MCF 10A (cell line): Measurements from ENCODE around the gene DLEC1. TPM values are rescaled to one million over a fixed set of nuclear protein-coding genes. Genes with fewer than 3 reads are reported as not detected.
"Not testable (repeated sequence)": the region's sequence is repeated elsewhere in the genome, so short reads cannot be mapped to it uniquely, and the experiment has no call there.

ENCODE experiments used
- BruUV-seq: library from RNA; stranded (reverse); fragments of 400-500 nt; replicated peaks from 2 replicates; lab custom pipeline; 2021; lab: Mats Ljungman, UMichigan
- CTCF ChIA-PET: fragments of 300-600 bp; sonication (Branson Sonifier 250); formaldehyde crosslinking; extraction: SDS; loops from one replicate; lab custom pipeline; 2021; ENCODE audit warnings: antibody characterized with exemption, inconsistent platforms; lab: Yijun Ruan, JAX
- POLR2A ChIA-PET: fragments of 300-600, 350-650 bp; sonication (Branson Sonifier 250); formaldehyde crosslinking; extraction: SDS; loops from one replicate; lab custom pipeline; 2020; ENCODE audit warnings: antibody characterized with exemption, inconsistent platforms; lab: Yijun Ruan, JAX
- DNase-seq: peaks from one replicate; pipeline ENCODE4 v3.0.0-alpha.2; 2018; ENCODE audit not compliant: unreplicated experiment
- H3K27ac Mint-ChIP-seq: one replicate; pipeline ENCODE4 v1.8.0; 2022; ENCODE audit warnings: mild to moderate bottlenecking, low read depth, mixed read lengths; ENCODE audit not compliant: unreplicated experiment
- H3K27me3 Mint-ChIP-seq: one replicate; pipeline ENCODE4 v1.8.0; 2022; ENCODE audit warnings: mixed read lengths; ENCODE audit not compliant: insufficient read depth, unreplicated experiment
- H3K36me3 Mint-ChIP-seq: one replicate; pipeline ENCODE4 v1.8.0; 2022; ENCODE audit warnings: mild to moderate bottlenecking, moderate library complexity, mixed read lengths; ENCODE audit not compliant: insufficient read depth, unreplicated experiment
- H3K4me1 Mint-ChIP-seq: one replicate; pipeline ENCODE4 v1.8.0; 2022; ENCODE audit warnings: mixed read lengths; ENCODE audit not compliant: insufficient read depth, unreplicated experiment
- H3K4me3 Mint-ChIP-seq: one replicate; pipeline ENCODE4 v1.8.0; 2022; ENCODE audit warnings: mild to moderate bottlenecking, moderate library complexity, mixed read lengths; ENCODE audit not compliant: unreplicated experiment
- H3K9me3 Mint-ChIP-seq: one replicate; pipeline ENCODE4 v1.8.0; 2022; ENCODE audit warnings: mixed read lengths; ENCODE audit not compliant: unreplicated experiment
- intact Hi-C: fragments of 100-400 bp; cut with micrococcal nuclease; formaldehyde crosslinking; loops from 2 replicates; pipeline ENCODE4 v1.14.1; 2022
- total RNA-seq: library from RNA; stranded (reverse); gene quantifications from 2 replicates; pipeline ENCODE4 v1.2.3, GENCODE V29; 2022
- TF ChIP-seq, protein P1 (sequence below): fragments of 200-600 bp; IDR thresholded peaks from one replicate; pipeline ENCODE4 v1.8.0; 2022; ENCODE audit warnings: antibody characterized with exemption, mild to moderate bottlenecking; ENCODE audit not compliant: unreplicated experiment

The DLEC1 gene
- total RNA-seq, 1 experiment from 2014 or later, result 1.3 TPM

DNA sequence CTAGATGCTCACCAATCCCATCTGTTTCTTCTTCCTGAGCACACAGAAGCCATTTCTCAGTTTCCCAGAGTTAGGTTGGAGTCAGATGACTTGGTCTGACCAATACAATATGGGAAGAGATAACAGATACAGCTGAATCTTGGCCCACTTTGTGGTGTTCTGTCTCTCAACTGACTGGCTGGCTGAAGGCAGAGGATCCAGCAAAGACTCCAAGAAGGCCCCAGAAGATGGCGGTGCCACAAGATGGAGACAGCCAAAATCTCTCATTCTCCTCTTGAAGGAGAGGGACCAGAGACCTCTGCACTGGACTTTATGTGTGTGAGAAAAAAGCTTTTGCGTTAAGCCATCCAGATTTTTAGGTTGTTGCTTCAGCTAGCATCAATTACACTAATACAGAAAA, 118.1 kb downstream of the DLEC1 start:
- no peaks in the 10 kb centered on the region for H3K9me3 Mint-ChIP-seq
- no peak overlapping the region for H3K27ac Mint-ChIP-seq
- no peaks in the 10 kb centered on the region for H3K27me3 Mint-ChIP-seq
- ChIA-PET POLR2A (interaction anchor here (0.7 to 10.5 kb wide), 6 partner anchors 8 to 284 kb away, joined by 3 to 199 read pairs (median 4); partner anchors contain the start of genes ACAA1, MYD88 and OXSR1), CTCF (interaction anchor here (0.6 to 1.7 kb wide), 7 partner anchors 14 to 291 kb away, joined by 3 to 5 read pairs (median 3); partner anchors contain the start of gene ACAA1)
- no peaks in the 10 kb centered on the region for H3K36me3 Mint-ChIP-seq
- H3K4me3 Mint-ChIP-seq, result no peak overlapping the region
- peaks cover 15% of the 10 kb centered on the region for H3K4me1 Mint-ChIP-seq
- no TSS peak for BruUV-seq
- DNase-seq, result no peak
- TF ChIP-seq, protein P1, sequence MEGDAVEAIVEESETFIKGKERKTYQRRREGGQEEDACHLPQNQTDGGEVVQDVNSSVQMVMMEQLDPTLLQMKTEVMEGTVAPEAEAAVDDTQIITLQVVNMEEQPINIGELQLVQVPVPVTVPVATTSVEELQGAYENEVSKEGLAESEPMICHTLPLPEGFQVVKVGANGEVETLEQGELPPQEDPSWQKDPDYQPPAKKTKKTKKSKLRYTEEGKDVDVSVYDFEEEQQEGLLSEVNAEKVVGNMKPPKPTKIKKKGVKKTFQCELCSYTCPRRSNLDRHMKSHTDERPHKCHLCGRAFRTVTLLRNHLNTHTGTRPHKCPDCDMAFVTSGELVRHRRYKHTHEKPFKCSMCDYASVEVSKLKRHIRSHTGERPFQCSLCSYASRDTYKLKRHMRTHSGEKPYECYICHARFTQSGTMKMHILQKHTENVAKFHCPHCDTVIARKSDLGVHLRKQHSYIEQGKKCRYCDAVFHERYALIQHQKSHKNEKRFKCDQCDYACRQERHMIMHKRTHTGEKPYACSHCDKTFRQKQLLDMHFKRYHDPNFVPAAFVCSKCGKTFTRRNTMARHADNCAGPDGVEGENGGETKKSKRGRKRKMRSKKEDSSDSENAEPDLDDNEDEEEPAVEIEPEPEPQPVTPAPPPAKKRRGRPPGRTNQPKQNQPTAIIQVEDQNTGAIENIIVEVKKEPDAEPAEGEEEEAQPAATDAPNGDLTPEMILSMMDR, result no peak
- intact Hi-C loops, result no loop called here

DNA sequence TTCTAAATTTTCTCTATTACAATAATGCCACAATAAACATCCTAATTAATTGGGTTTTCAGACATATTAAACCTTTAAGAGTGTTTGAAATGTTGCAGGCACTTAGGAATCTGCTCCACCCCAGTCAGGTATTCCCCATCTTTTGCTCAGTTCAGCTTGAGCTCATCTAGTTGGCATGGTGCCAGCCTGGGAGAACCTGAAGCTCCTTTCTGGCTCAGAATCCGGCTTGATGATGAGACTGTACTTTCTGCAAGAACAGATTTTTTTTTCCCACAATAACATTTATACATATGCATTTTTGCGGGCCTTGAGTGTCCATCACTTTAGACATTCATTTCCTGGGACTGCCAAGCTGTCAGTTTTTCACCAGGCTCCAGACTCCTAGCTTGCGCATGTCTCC, 118.6 kb downstream of the DLEC1 start:
- intact Hi-C loops, result no loop called here
- peak; percentile 66 for DNase-seq
- TF ChIP-seq, protein P1, result no peak
- Mint-ChIP-seq H3K4me1 (peaks cover 14% of the 10 kb centered on the region), H3K36me3 (peaks cover 3% of the 10 kb centered on the region), H3K9me3 (no peaks in the 10 kb centered on the region), H3K4me3 (no peak overlapping the region), H3K27me3 (no peaks in the 10 kb centered on the region), H3K27ac (no peak overlapping the region)
- ChIA-PET POLR2A (interaction anchor here (0.7 to 10.5 kb wide), 6 partner anchors 8 to 284 kb away, joined by 3 to 199 read pairs (median 4); partner anchors contain the start of genes ACAA1, MYD88 and OXSR1), CTCF (interaction anchor here (0.6 to 1.7 kb wide), 8 partner anchors 13 to 1006 kb away, joined by 3 to 5 read pairs (median 3); partner anchors contain the start of gene ACAA1)
- BruUV-seq, result no TSS peak

DNA sequence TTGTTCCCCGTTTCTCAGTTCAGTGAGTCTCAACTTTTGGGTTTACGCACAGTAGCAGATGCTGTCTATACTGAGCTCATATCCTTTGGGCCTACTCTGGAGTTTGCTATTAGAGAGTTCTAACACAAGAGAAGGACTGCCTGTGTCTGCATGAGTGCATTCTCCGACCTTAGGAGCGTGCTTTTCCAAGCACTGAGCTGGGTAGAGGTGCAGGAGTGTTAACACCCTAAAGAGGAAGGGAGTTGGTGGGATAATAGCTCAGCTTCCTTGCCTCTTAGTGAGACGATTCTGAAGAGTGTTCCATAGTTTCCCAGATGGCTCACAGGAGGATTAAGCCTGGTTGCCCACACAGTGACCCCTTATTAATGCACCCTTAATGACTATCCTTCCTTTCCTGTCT, 119.5 kb downstream of the DLEC1 start:
- BruUV-seq, result no TSS peak
- no peak for DNase-seq
- ChIA-PET CTCF (interaction anchor here (0.6 to 1.7 kb wide), 2 partner anchors 19 to 1007 kb away, joined by 4 to 5 read pairs; no protein-coding TSS in a partner anchor), POLR2A (interaction anchor here (1.3 to 10.5 kb wide), 4 partner anchors 8 to 69 kb away, joined by 4 to 199 read pairs (median 14); partner anchors contain the start of genes ACAA1, MYD88 and OXSR1)
- Mint-ChIP-seq H3K27me3 (no peaks in the 10 kb centered on the region), H3K27ac (no peak overlapping the region), H3K4me3 (no peak overlapping the region), H3K36me3 (peaks cover 5% of the 10 kb centered on the region), H3K9me3 (no peaks in the 10 kb centered on the region), H3K4me1 (peaks cover 10% of the 10 kb centered on the region)
- intact Hi-C loops, result no loop called here
- TF ChIP-seq, protein P1, result no peak

DNA sequence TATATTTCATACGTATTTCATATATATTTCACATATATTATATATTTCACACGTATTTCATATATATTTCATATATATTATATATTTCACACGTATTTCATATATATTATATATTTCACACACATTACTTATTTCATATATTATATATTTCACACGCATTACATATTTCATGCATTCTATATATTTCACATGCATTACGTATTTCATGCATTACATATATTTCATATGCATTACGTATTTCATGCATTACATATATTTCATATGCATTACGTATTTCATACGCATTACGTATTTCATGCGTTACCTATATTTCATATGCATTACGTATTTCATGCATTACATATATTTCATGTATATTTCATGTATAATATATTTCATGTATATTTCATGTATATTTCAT, 121.7 kb downstream of the DLEC1 start:
- POLR2A ChIA-PET, result not testable (repeated sequence)

More for the DNA sequence above, 121.7 kb downstream of the DLEC1 start:
- H3K27me3 Mint-ChIP-seq, H3K4me3 Mint-ChIP-seq, H3K4me1 Mint-ChIP-seq, intact Hi-C loops, H3K9me3 Mint-ChIP-seq, DNase-seq, BruUV-seq, H3K27ac Mint-ChIP-seq, CTCF ChIA-PET: not testable (repeated sequence)
- peaks cover 11% of the 10 kb centered on the region for H3K36me3 Mint-ChIP-seq
